Inflammatory macrophage (primary cell): ENCODE measurements around the gene FBXW5.

Experiments
- DNase-seq, 2 donors: peaks; one replicate each; pipeline ENCODE4 v3.0.0-alpha.2; 2020 to 2022

FBXW5 gene

GRCh38 chr9:136961279-136962065, 16.9 kb upstream of the FBXW5 start:
- DNase-seq = no peak

- DNase-seq = no peak
These were observed 16.4 kb upstream of the FBXW5 start for GRCh38 chr9:136960938-136961275.

- DNase-seq = no peak
These were observed 15.8 kb upstream of the FBXW5 start for GRCh38 chr9:136960212-136960937.

DNA sequence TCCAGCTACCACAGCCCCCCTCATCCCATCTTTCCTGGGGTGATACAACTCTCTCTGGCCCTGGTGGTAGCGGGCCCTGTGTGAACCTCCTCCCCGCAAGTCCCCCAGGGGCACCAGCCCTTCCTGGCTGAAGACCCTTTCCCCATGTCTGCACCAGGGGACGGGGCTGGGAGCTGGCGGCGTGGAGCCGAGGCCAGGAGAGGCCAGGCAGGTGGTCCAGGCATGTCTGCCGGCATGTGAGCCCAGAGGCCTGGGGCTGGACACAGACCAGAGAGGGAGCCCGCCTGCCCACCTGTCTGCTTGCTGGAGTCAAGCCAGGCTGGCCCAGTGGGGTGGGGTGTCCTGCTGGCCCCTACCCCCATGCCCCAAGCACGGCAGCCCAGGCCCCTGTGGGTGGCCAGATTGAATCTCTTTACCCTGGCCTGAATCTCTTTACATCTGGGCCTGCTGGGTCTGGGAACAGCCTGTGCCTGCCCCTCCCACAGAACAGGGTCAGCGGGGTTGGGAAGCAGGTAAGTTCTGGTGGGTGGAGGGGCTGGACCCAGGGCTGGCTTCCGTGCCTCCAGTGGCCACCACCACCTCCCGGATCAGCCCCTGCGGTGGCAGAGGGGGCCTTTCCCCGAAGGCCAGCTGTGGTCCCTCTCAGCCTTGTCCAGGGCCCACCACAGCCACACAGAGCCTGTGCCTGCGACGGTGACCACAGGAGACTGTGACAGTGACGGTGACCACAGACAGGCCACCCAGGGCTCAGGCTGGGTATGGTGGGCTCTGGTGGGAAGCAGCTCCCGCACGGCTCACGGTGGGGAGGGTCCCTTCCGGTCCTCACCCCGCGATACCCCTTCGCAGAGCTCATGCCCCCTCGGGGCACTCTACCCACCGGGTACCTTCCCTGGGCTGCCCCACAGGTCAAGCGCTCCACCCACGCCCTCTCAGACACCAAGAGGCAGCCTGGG, 14.6 kb upstream of the FBXW5 start:
- DNase-seq = no peak

- no peak for DNase-seq
These were observed 13.9 kb upstream of the FBXW5 start for GRCh38 chr9:136958473-136958872.

DNA sequence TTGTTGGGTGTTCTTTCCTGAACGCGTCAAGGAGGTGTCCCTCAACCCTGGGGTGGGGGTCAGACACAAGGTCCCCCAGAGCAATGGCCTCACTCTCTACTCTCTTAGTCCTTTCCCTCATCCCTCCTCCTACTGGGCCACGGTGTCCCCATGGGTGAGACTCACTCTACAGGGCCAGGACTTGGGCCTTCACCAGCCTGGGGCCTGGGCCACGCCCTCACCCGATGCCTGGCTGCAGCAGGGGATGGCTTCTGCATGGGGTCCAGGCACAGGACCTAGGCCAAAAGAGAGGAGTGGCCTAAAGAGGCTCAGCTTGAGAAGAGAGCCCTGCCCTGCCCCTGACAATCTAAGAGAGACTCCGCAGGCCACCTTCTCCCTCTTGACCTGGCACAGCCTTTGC, 13.4 kb upstream of the FBXW5 start:
- DNase-seq = no peak

GRCh38 chr9:136957461-136957860, 12.9 kb upstream of the FBXW5 start:
- DNase-seq = no peak

- no peak for DNase-seq
These were observed 12.1 kb upstream of the FBXW5 start for GRCh38 chr9:136956604-136957003.

DNA sequence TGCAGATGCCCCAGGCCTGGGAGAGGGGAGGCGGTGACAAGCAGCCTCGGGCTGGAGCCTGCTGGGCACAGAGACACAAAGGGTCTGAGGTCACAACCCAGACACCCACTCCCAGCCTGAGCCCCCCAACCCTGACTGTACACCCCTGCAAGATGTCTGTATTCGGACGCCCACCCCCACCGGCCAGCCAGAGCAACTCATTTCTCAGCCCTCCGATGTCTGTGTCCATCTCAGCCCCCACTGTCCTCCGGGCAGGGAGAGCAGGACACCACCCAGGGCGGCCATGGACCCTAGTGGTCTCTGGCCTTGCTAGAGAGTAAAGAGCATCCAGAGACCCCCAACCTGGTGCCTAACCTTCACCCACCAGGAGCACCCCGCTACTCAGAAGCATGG, 11.4 kb upstream of the FBXW5 start:
- DNase-seq = no peak

DNA sequence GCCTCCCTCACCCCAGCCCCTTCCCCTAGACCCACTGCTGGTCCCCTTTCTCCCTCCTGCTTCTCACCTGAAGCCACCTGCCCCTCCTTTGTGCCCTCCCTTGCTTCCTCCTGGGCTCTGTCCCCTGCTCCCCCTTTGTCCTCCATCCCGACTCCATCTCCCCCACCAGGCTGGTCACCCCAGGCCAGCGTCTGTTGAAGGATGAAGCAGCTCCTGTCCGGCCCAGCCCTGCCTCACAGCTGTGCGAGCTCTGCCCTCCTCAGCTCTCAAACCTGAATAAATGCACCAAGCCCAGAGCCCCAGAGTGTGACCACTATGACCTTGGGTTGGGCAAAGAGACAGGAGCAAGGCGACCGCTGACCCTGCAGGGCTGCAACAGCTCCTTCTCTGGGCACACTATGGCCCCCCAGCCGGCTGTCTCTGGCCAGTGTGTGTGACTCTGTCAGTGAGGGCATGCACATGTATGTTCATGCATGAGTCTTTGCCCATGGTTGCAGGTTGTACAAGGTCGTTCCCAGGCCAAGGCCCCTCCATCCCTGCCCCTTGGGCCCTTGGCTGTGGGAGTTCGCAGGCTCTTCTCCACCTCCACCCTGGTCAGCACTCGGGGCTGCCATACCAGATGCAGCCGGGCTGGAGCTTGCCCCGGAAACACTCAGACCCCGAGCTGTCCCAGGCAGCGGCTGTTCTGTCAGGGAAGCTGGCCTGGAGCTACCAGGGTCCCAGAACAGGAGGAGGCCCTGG, 10.8 kb upstream of the FBXW5 start:
- DNase-seq = no peak

DNA sequence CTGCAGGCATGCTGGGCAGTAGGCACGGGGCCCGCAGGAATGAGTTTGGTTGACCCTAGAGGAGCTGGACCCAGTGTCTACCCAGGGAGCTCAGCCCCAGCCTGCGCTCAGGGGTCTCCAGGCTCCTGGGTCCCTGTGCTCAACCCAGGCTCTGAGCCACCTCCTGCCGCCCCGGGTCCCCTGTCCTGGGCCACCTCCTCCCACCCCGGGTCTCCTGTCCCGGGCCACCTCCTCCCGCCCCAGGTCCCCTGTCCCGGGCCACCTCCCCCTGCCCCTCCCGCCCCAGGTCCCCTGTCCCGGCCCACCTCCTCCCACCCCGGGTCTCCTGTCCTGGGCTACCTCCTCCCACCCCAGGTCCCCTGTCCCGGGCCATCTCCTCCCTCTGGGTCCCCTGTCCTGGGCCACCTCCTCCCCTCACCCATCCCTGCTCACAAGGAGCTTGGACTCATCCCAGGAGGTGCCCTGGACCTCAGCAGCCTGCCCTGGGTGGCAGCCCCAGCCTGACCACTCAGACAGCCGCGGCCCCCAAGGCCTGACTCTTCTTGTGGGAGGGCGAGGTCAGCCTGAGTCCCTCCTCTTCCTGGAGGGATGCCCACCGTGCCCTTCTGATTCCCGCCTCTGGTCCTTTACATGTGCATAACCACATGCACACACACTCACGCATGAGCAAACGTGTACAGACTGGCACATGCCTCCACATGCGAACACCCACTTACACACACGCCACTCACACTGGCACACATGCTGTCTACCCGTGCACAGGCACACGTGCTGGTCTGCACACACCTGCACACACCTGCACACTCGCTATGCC, 9.9 kb upstream of the FBXW5 start:
- DNase-seq = no peak

- DNase-seq = no peak
These were observed 9.3 kb upstream of the FBXW5 start for GRCh38 chr9:136953771-136954269.

GRCh38 chr9:136952876-136953770, 8.6 kb upstream of the FBXW5 start:
- no peak for DNase-seq

GRCh38 chr9:136952321-136952850, 7.8 kb upstream of the FBXW5 start:
- no peak for DNase-seq

DNA sequence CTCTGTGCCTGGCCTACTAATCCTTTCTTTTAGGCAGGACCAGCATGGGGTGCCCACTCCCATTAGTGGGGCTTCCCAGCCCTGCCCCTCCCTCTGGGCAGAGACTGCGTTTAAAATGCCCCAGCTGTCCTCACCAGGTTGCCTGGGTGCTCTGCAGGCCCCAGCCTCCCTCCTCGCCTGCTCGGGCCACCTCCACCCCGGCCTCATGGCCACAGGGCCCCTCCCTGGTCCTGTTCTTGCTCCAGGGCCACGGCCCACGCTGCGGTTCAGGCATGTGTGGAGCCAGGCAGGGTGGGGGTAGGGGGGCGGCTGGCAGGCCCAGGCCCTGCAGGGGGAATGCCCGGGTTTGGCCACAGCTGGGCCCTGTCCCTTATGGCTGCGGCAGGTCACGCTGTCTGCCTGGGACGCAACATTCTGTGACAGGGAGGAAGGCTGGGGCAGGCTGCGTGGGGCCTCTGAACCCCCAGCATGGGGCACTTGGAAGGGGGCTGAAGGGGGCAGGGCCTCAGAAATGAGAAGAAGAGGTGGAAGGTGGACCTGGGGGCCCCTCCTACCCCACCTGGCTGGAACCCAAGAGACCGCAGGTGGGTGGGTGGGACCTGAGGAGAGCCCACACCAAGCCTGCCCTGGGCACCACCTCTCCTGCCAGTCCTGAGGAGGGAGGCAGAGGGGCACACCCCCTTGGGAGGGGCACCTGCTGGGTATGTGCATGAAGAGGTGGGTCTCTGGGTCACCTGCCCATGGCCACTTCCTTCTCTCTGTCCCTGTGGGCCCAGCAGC, 7.2 kb upstream of the FBXW5 start, which contains the start of gene LCN12:
Gene LCN12 (plus strand): TSS at position 733 of the 780 bp plus-strand sequence. CDS start 55 bp downstream, outside the sequence.
- no peak for DNase-seq

- no peak for DNase-seq
These were observed 6.2 kb upstream of the FBXW5 start for GRCh38 chr9:136950656-136951276.

DNA sequence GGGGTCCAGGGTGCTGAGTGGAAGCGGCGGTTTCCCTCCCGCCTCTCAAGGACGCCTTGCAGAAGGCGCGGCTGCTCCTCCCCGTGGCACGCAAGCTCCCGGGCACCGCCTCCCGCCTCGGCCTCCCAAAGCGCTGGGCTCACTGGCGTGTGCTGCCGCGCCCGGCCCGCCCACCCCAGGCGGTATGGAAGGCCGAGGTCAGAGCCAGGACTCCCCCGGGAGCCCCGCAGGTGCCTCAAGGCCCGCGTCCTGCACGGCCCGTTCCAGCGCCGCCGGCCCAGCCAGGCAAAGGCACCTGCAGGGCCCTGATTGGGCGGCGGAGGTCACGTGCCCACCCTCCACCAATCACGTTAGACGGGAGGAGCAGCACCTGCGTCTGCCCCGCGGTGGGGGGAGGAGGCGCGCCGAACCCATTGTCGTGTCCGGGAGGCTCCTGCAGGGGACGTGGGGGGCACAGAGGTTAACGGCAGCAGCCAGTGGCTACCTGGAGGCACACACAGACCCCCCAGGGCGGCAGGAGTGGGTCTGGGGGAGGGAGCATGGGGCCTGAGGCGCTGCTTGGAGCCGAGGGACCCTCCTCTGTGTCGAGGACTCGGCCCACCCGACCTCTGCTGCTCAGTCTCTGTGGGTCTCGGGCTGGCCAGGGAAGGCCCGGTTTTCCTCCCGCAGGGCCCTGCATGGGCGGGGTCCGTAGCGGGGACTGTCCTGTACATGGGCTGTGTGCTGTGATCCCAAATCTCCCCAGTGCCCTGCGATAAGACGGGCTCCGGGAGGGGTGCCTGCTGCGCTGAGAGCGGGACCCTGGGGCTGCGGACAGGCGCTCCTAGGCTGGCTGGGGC, 5.5 kb upstream of the FBXW5 start:
- peak; percentile 86 to 92 for DNase-seq
